ENCODE measurements around the gene CARMIL3. TPM values are rescaled to one million over a fixed set of nuclear protein-coding genes. Genes with fewer than 3 reads are reported as not detected.

CARMIL3 gene
- total RNA-seq, 2 experiments from 2014 or later, result 0.21 to 0.32 TPM

- DNase-seq (ENCODE audit: low spot score), result no peak
- no peak overlapping the region for H2AFZ ChIP-seq (ENCODE audit: low read length)
- H3K36me3 ChIP-seq (ENCODE audit: insufficient read depth, low read length), result no peaks in the 10 kb centered on the region
- TF ChIP-seq CTCF (conservative IDR thresholded peaks at IDR 0.05; ENCODE audit: low read length) (no peak), EZH2phosphoT487 (IDR thresholded peaks at IDR 0.05; ENCODE audit: borderline replicate concordance, low read depth, low read length) (no peak)
- no peak overlapping the region for H3K4me2 ChIP-seq (ENCODE audit: low read length)
- no peaks in the 10 kb centered on the region for H3K9me3 ChIP-seq (ENCODE audit: low read length)
- ChIA-PET POLR2A (interaction anchor here (0.7 kb wide), 1 partner anchor 9 kb away, joined by 3 read pairs; no protein-coding TSS in a partner anchor), CTCF (ENCODE audit: unreplicated experiment) (no interaction called here)
- no peaks in the 10 kb centered on the region for H3K4me1 ChIP-seq (ENCODE audit: insufficient read depth, low read length, poor library complexity, severe bottlenecking)
- H3K79me2 ChIP-seq (ENCODE audit: insufficient read depth, low read depth, low read length), result no peaks in the 10 kb centered on the region
- no peaks in the 10 kb centered on the region for H3K9me2 ChIP-seq (ENCODE audit: insufficient read depth, low read length)
- no TSS peak for BruUV-seq (replicated peaks)
- no peak overlapping the region for H3K4me3 ChIP-seq (ENCODE audit: low read depth, low read length, poor library complexity, severe bottlenecking)
- no peak overlapping the region for H3K27ac ChIP-seq (ENCODE audit: low read depth, low read length, poor library complexity, severe bottlenecking)
- intact Hi-C loops (cut with micrococcal nuclease; ENCODE audit: unreplicated experiment), result no loop called here
- H4K20me1 ChIP-seq (ENCODE audit: insufficient read depth, low read length), result no peaks in the 10 kb centered on the region
These were observed 11.5 kb downstream of the CARMIL3 start for GRCh38 chr14:24063263-24063836.

- H2AFZ ChIP-seq (ENCODE audit: low read length), result no peak overlapping the region
- H3K27ac ChIP-seq (ENCODE audit: low read depth, low read length, poor library complexity, severe bottlenecking), result no peak overlapping the region
- no peak overlapping the region for H3K4me3 ChIP-seq (ENCODE audit: low read depth, low read length, poor library complexity, severe bottlenecking)
- no peaks in the 10 kb centered on the region for H4K20me1 ChIP-seq (ENCODE audit: insufficient read depth, low read length)
- intact Hi-C loops (cut with micrococcal nuclease; ENCODE audit: unreplicated experiment), result no loop called here
- H3K79me2 ChIP-seq (ENCODE audit: insufficient read depth, low read depth, low read length), result no peaks in the 10 kb centered on the region
- H3K4me1 ChIP-seq (ENCODE audit: insufficient read depth, low read length, poor library complexity, severe bottlenecking), result no peaks in the 10 kb centered on the region
- no peaks in the 10 kb centered on the region for H3K9me3 ChIP-seq (ENCODE audit: low read length)
- POLR2A ChIA-PET, result interaction anchor here (0.7 kb wide), 1 partner anchor 10 kb away, joined by 3 read pairs; no protein-coding TSS in a partner anchor
- no peaks in the 10 kb centered on the region for H3K36me3 ChIP-seq (ENCODE audit: insufficient read depth, low read length)
- TF ChIP-seq EZH2phosphoT487 (IDR thresholded peaks at IDR 0.05; ENCODE audit: borderline replicate concordance, low read depth, low read length) (no peak), CTCF (conservative IDR thresholded peaks at IDR 0.05; ENCODE audit: low read length) (no peak)
- no TSS peak for BruUV-seq (replicated peaks)
- no peak overlapping the region for H3K4me2 ChIP-seq (ENCODE audit: low read length)
- no peak for DNase-seq (ENCODE audit: low spot score)
- CTCF ChIA-PET (ENCODE audit: unreplicated experiment), result no interaction called here
- H3K9me2 ChIP-seq (ENCODE audit: insufficient read depth, low read length), result no peaks in the 10 kb centered on the region
These were observed 12.4 kb downstream of the CARMIL3 start for GRCh38 chr14:24064091-24064795.

GRCh38 chr14:24064856-24065255, 13.0 kb downstream of the CARMIL3 start:
- Histone ChIP-seq H3K9me3 (ENCODE audit: low read length) (no peaks in the 10 kb centered on the region), H3K4me3 (ENCODE audit: low read depth, low read length, poor library complexity, severe bottlenecking) (no peak overlapping the region), H4K20me1 (ENCODE audit: insufficient read depth, low read length) (no peaks in the 10 kb centered on the region), H3K4me1 (ENCODE audit: insufficient read depth, low read length, poor library complexity, severe bottlenecking) (no peaks in the 10 kb centered on the region), H3K79me2 (ENCODE audit: insufficient read depth, low read depth, low read length) (no peaks in the 10 kb centered on the region), H3K27ac (ENCODE audit: low read depth, low read length, poor library complexity, severe bottlenecking) (no peak overlapping the region), H3K36me3 (ENCODE audit: insufficient read depth, low read length) (no peaks in the 10 kb centered on the region), H2AFZ (ENCODE audit: low read length) (no peak overlapping the region), H3K9me2 (ENCODE audit: insufficient read depth, low read length) (no peaks in the 10 kb centered on the region), H3K4me2 (ENCODE audit: low read length) (no peak overlapping the region)
- no TSS peak for BruUV-seq (replicated peaks)
- CTCF ChIA-PET (ENCODE audit: unreplicated experiment), result interaction anchor here (0.6 kb wide), 1 partner anchor 11 kb away, joined by 3 read pairs; no protein-coding TSS in a partner anchor
- POLR2A ChIA-PET, result no interaction called here
- DNase-seq (ENCODE audit: low spot score), result no peak
- TF ChIP-seq CTCF (conservative IDR thresholded peaks at IDR 0.05; ENCODE audit: low read length) (no peak), EZH2phosphoT487 (IDR thresholded peaks at IDR 0.05; ENCODE audit: borderline replicate concordance, low read depth, low read length) (no peak)
- intact Hi-C loops (cut with micrococcal nuclease; ENCODE audit: unreplicated experiment), result no loop called here

Measured in OCI-LY7 (cell line).